Activated naive CD4-positive, alpha-beta T cell treated with anti-CD3 and anti-CD28 coated beads for 36 hours (primary cell): Measurements from ENCODE around the gene ENOX2. TPM values are rescaled to one million over a fixed set of nuclear protein-coding genes. Genes with fewer than 3 reads are reported as not detected.

Experiments used
- CTCF ChIA-PET: fragments of 350-600 bp; sonication (Branson Sonifier 250); formaldehyde crosslinking; loops from one replicate; lab custom pipeline; 2021; ENCODE audit warnings: antibody characterized with exemption; lab: Charles Lee
- DNase-seq: peaks from one replicate; pipeline ENCODE4 v3.0.0-alpha.2; 2020
- H3K27ac Mint-ChIP-seq: one replicate; pipeline ENCODE4 v1.8.0; 2021; ENCODE audit warnings: mild to moderate bottlenecking, mixed read lengths
- H3K27me3 Mint-ChIP-seq: one replicate; pipeline ENCODE4 v1.8.0; 2021; ENCODE audit warnings: low read depth, mixed read lengths
- H3K36me3 Mint-ChIP-seq: one replicate; pipeline ENCODE4 v1.8.0; 2021; ENCODE audit warnings: low read depth, mixed read lengths
- H3K4me1 Mint-ChIP-seq: one replicate; pipeline ENCODE4 v1.8.0; 2021; ENCODE audit warnings: low read depth, mixed read lengths
- H3K4me3 Mint-ChIP-seq: one replicate; pipeline ENCODE4 v1.8.0; 2021; ENCODE audit warnings: mild to moderate bottlenecking, moderate library complexity, mixed read lengths
- H3K9me3 Mint-ChIP-seq: one replicate; pipeline ENCODE4 v1.8.0; 2021; ENCODE audit warnings: mixed read lengths
- intact Hi-C: fragments of 100-400 bp; cut with micrococcal nuclease; formaldehyde crosslinking; loops from one replicate; pipeline ENCODE4 v1.15.1; 2023
- total RNA-seq, 2 experiments: library from RNA; stranded (reverse); gene quantifications; one replicate each; pipeline ENCODE4 v1.2.3, GENCODE V29; 2021

Gene ENOX2
- total RNA-seq, 2 experiments from 2014 or later, result 8.7 to 9.7 TPM

- CTCF ChIA-PET, result no interaction called here
- Mint-ChIP-seq H3K9me3 (no peaks in the 10 kb centered on the region), H3K4me1 (peaks cover 7% of the 10 kb centered on the region), H3K36me3 (no peaks in the 10 kb centered on the region), H3K27ac (no peak overlapping the region), H3K27me3 (no peaks in the 10 kb centered on the region), H3K4me3 (no peak overlapping the region)
- intact Hi-C loops, result loop anchor here (10.0 kb wide), 1 partner anchor 922 kb away; the partner anchor contains the start of gene BCORL1
- no peak for DNase-seq
Measured at GRCh38 chrX:130906776-130907175, 3.8 kb upstream of the ENOX2 start.

GRCh38 chrX:130902446-130902782 lies 595 bp downstream of the ENOX2 start:
- Mint-ChIP-seq H3K27ac (no peak overlapping the region), H3K27me3 (no peaks in the 10 kb centered on the region), H3K9me3 (no peaks in the 10 kb centered on the region), H3K4me3 (no peak overlapping the region), H3K36me3 (peaks cover 7% of the 10 kb centered on the region), H3K4me1 (peaks cover 9% of the 10 kb centered on the region)
- CTCF ChIA-PET, result no interaction called here
- DNase-seq, result no peak
- intact Hi-C loops, result loop anchor here (2.0 to 10.0 kb wide), 4 partner anchors 730 to 918 kb away; partner anchors contain the start of genes BCORL1 and RAB33A

- H3K4me3 Mint-ChIP-seq, result no peak overlapping the region
- no peak overlapping the region for H3K27ac Mint-ChIP-seq
- no peaks in the 10 kb centered on the region for H3K9me3 Mint-ChIP-seq
- intact Hi-C loops, result no loop called here
- H3K36me3 Mint-ChIP-seq, result peaks cover 10% of the 10 kb centered on the region
- no peaks in the 10 kb centered on the region for H3K27me3 Mint-ChIP-seq
- CTCF ChIA-PET, result no interaction called here
- peaks cover 11% of the 10 kb centered on the region for H3K4me1 Mint-ChIP-seq
- DNase-seq, result no peak
Measured at GRCh38 chrX:130896802-130897501, 6.1 kb downstream of the ENOX2 start.

- peaks cover 7% of the 10 kb centered on the region for H3K4me1 Mint-ChIP-seq
- intact Hi-C loops, result no loop called here
- H3K4me3 Mint-ChIP-seq, result no peak overlapping the region
- H3K9me3 Mint-ChIP-seq, result no peaks in the 10 kb centered on the region
- DNase-seq, result no peak
- H3K27ac Mint-ChIP-seq, result no peak overlapping the region
- H3K36me3 Mint-ChIP-seq, result peaks cover 10% of the 10 kb centered on the region
- no peaks in the 10 kb centered on the region for H3K27me3 Mint-ChIP-seq
- CTCF ChIA-PET, result interaction anchor here (0.9 kb wide), 1 partner anchor 356 kb away, joined by 3 read pairs; no protein-coding TSS in a partner anchor
Measured at GRCh38 chrX:130896026-130896425, 7.0 kb downstream of the ENOX2 start.

GRCh38 chrX:130895299-130895698 lies 7.7 kb downstream of the ENOX2 start:
- intact Hi-C loops, result no loop called here
- Mint-ChIP-seq H3K36me3 (peaks cover 8% of the 10 kb centered on the region), H3K4me3 (no peak overlapping the region), H3K4me1 (peaks cover 9% of the 10 kb centered on the region), H3K27ac (no peak overlapping the region), H3K27me3 (no peaks in the 10 kb centered on the region), H3K9me3 (no peaks in the 10 kb centered on the region)
- CTCF ChIA-PET, result interaction anchor here (0.9 kb wide), 1 partner anchor 356 kb away, joined by 3 read pairs; no protein-coding TSS in a partner anchor
- no peak for DNase-seq

- Mint-ChIP-seq H3K9me3 (no peaks in the 10 kb centered on the region), H3K36me3 (peaks cover 6% of the 10 kb centered on the region), H3K4me1 (peaks cover 18% of the 10 kb centered on the region), H3K27ac (no peak overlapping the region), H3K27me3 (no peaks in the 10 kb centered on the region), H3K4me3 (no peak overlapping the region)
- no peak for DNase-seq
- CTCF ChIA-PET, result interaction anchor here (0.6 kb wide), 1 partner anchor 1162 kb away, joined by 3 read pairs; no protein-coding TSS in a partner anchor
- intact Hi-C loops, result no loop called here
Measured at GRCh38 chrX:130893356-130894085, 9.5 kb downstream of the ENOX2 start.

- CTCF ChIA-PET, result interaction anchor here (0.9 kb wide), 1 partner anchor 25 kb away, joined by 3 read pairs; no protein-coding TSS in a partner anchor
- Mint-ChIP-seq H3K27me3 (no peaks in the 10 kb centered on the region), H3K36me3 (no peaks in the 10 kb centered on the region), H3K27ac (no peak overlapping the region), H3K9me3 (no peaks in the 10 kb centered on the region), H3K4me1 (peaks cover 17% of the 10 kb centered on the region), H3K4me3 (no peak overlapping the region)
- intact Hi-C loops, result no loop called here
- no peak for DNase-seq
Measured at GRCh38 chrX:130887376-130887775, 15.6 kb downstream of the ENOX2 start.

GRCh38 chrX:130885996-130886395 lies 17.0 kb downstream of the ENOX2 start:
- peak overlapping the region; percentile 48 for H3K4me3 Mint-ChIP-seq
- H3K27ac Mint-ChIP-seq, result no peak overlapping the region
- no peaks in the 10 kb centered on the region for H3K9me3 Mint-ChIP-seq
- peaks cover 17% of the 10 kb centered on the region for H3K4me1 Mint-ChIP-seq
- no peaks in the 10 kb centered on the region for H3K27me3 Mint-ChIP-seq
- CTCF ChIA-PET, result no interaction called here
- no peaks in the 10 kb centered on the region for H3K36me3 Mint-ChIP-seq
- DNase-seq, result no peak
- intact Hi-C loops, result no loop called here

- no peaks in the 10 kb centered on the region for H3K36me3 Mint-ChIP-seq
- no peak for DNase-seq
- intact Hi-C loops, result no loop called here
- no peaks in the 10 kb centered on the region for H3K9me3 Mint-ChIP-seq
- H3K27ac Mint-ChIP-seq, result no peak overlapping the region
- H3K4me1 Mint-ChIP-seq, result peaks cover 17% of the 10 kb centered on the region
- H3K27me3 Mint-ChIP-seq, result no peaks in the 10 kb centered on the region
- no peak overlapping the region for H3K4me3 Mint-ChIP-seq
- CTCF ChIA-PET, result no interaction called here
Measured at GRCh38 chrX:130885508-130885907, 17.5 kb downstream of the ENOX2 start.

- Mint-ChIP-seq H3K27me3 (no peaks in the 10 kb centered on the region), H3K4me1 (peaks cover 10% of the 10 kb centered on the region), H3K4me3 (no peak overlapping the region), H3K27ac (no peak overlapping the region), H3K36me3 (no peaks in the 10 kb centered on the region), H3K9me3 (no peaks in the 10 kb centered on the region)
- intact Hi-C loops, result no loop called here
- DNase-seq, result no peak
- CTCF ChIA-PET, result no interaction called here
Measured at GRCh38 chrX:130884627-130885026, 18.4 kb downstream of the ENOX2 start.

- Mint-ChIP-seq H3K4me3 (no peak overlapping the region), H3K27me3 (no peaks in the 10 kb centered on the region), H3K9me3 (peaks cover 5% of the 10 kb centered on the region), H3K4me1 (peaks cover 5% of the 10 kb centered on the region), H3K27ac (no peak overlapping the region), H3K36me3 (no peaks in the 10 kb centered on the region)
- CTCF ChIA-PET, result no interaction called here
- intact Hi-C loops, result no loop called here
- DNase-seq, result no peak
Measured at GRCh38 chrX:130879869-130880268, 23.1 kb downstream of the ENOX2 start.

GRCh38 chrX:130878350-130879341 lies 24.4 kb downstream of the ENOX2 start:
- Mint-ChIP-seq H3K4me3 (no peak overlapping the region), H3K9me3 (peaks cover 5% of the 10 kb centered on the region), H3K4me1 (peaks cover 12% of the 10 kb centered on the region), H3K36me3 (peaks cover under 1% of the 10 kb centered on the region), H3K27me3 (no peaks in the 10 kb centered on the region), H3K27ac (no peak overlapping the region)
- no peak for DNase-seq
- CTCF ChIA-PET, result no interaction called here
- intact Hi-C loops, result no loop called here
